Measurements from ENCODE around the gene LRRC4C. TPM values are rescaled to one million over a fixed set of nuclear protein-coding genes. Genes with fewer than 3 reads are reported as not detected.

The LRRC4C gene
- polyA plus RNA-seq, 1 experiment = 0.02 TPM

DNA sequence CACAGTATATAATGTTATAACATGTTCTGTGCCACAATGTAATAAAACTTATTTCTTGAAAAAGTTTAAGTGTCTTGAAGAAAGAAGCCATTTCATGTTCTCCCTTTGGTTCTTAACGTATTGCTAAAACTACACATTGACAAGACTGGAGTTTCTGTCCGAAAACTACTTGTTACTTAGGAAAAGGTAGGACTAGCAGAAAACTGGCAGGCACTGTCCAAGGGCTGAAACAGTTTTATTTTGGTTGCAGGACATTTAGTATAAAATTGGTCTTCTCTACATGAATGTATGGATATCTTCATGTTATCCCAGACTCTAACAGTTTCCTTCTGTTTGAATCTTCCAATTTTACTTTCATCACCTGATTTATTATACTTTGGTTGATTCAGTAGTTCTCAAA lies 1027.1 kb downstream of the LRRC4C start:
- CTCF ChIA-PET = no interaction called here
- POLR2A ChIA-PET = no interaction called here
- Histone ChIP-seq H3K9me3 (ENCODE audit: control insufficient read depth, insufficient read depth, low read length) (no peaks in the 10 kb centered on the region), H3K27ac (ENCODE audit: low read depth, low read length) (no peak overlapping the region), H3K4me3 (ENCODE audit: low read depth, low read length) (no peak overlapping the region), H3K27me3 (ENCODE audit: control insufficient read depth, insufficient read depth, low read length) (no peaks in the 10 kb centered on the region)
- TF ChIP-seq, protein P1, sequence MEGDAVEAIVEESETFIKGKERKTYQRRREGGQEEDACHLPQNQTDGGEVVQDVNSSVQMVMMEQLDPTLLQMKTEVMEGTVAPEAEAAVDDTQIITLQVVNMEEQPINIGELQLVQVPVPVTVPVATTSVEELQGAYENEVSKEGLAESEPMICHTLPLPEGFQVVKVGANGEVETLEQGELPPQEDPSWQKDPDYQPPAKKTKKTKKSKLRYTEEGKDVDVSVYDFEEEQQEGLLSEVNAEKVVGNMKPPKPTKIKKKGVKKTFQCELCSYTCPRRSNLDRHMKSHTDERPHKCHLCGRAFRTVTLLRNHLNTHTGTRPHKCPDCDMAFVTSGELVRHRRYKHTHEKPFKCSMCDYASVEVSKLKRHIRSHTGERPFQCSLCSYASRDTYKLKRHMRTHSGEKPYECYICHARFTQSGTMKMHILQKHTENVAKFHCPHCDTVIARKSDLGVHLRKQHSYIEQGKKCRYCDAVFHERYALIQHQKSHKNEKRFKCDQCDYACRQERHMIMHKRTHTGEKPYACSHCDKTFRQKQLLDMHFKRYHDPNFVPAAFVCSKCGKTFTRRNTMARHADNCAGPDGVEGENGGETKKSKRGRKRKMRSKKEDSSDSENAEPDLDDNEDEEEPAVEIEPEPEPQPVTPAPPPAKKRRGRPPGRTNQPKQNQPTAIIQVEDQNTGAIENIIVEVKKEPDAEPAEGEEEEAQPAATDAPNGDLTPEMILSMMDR (IDR thresholded peaks at IDR 0.05; ENCODE audit: low read depth, low read length) = no peak
- no peak for DNase-seq (ENCODE audit: low read depth, low spot score)

DNA sequence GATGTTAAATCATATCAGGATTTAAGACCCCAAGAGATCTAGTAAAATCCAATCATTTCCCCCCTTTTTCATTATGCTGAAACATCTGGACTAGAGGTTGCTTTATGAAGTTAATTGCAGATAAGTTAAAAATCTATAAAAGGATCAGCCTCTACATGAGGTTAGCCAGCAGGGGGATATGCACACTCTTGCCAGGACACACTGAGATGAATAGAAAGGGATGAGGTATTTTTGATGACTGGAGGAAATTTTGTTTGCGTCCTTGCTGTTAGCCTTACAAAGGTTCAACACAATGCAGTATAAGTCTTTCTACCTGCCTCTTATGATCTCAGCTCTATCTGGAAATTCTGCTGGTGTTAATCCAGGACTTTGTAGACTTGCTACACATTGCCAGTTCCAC lies 1034.3 kb downstream of the LRRC4C start:
- ChIA-PET CTCF (no interaction called here), POLR2A (no interaction called here)
- no peaks in the 10 kb centered on the region for H3K27me3 ChIP-seq (ENCODE audit: control insufficient read depth, insufficient read depth, low read length)
- TF ChIP-seq, protein P1 (IDR thresholded peaks at IDR 0.05; ENCODE audit: low read depth, low read length) = no peak
- no peaks in the 10 kb centered on the region for H3K9me3 ChIP-seq (ENCODE audit: control insufficient read depth, insufficient read depth, low read length)
- no peak overlapping the region for H3K27ac ChIP-seq (ENCODE audit: low read depth, low read length)
- no peak overlapping the region for H3K4me3 ChIP-seq (ENCODE audit: low read depth, low read length)
- no peak for DNase-seq (ENCODE audit: low read depth, low spot score)

DNA sequence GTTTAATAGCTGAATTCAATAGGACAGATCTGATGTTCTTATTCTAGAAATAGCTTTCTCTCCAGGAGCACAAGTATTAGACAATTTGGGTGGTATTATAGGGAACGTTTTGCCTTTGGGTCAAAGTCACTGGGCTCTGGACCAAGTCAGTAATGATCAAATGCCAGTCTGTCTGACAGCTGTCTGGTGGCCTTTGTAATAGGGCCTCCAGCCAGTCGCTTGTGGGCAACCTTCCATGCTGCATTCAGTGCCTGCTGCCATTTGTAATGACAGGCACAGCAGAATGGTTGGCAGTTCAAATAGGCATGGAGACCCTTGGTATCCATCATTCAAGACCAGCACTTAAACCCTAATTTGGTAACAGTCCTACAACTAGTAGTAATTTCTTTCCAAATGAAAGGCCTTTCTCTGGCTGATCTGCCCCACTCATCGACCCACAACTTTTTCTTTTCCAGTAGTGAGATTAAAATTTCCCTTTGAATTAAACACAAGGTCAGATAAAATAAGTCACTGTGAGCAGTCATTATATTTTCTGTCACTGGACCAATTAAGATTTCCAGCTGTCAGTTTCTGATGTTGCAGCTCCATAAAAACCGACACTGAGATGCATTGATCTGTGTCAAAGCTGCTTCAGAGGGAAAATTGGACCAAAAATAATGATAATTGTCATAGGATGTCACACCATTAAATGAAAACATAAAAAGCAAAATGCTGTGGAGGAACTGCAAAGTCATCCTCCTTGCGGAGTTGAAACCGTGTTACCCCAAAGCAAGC lies 1038.1 kb downstream of the LRRC4C start:
- ChIA-PET POLR2A (no interaction called here), CTCF (no interaction called here)

DNA sequence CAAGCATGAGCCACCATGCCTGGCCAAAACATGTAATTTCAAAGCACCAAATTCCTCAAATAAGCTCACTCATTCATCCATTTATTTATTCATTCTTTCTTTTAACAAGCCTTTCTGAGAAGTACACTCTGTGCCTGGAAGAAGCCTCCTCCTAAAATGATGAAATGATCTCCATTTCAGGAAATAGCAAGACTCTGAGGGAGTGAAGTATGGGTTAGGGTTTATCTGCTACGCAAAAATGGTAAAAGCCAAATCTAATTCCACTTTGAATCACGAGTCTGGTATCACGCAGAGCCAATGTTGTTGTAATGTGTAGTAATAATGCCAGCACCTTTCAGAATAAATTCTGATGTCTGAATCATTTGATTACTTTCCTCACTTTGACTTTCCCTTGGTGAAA lies 1041.8 kb downstream of the LRRC4C start:
- ChIA-PET POLR2A (no interaction called here), CTCF (no interaction called here)
- Histone ChIP-seq H3K4me3 (ENCODE audit: low read depth, low read length) (no peak overlapping the region), H3K9me3 (ENCODE audit: control insufficient read depth, insufficient read depth, low read length) (no peaks in the 10 kb centered on the region), H3K27me3 (ENCODE audit: control insufficient read depth, insufficient read depth, low read length) (no peaks in the 10 kb centered on the region), H3K27ac (ENCODE audit: low read depth, low read length) (no peak overlapping the region)
- TF ChIP-seq, protein P1 (IDR thresholded peaks at IDR 0.05; ENCODE audit: low read depth, low read length) = no peak
- DNase-seq (ENCODE audit: low read depth, low spot score) = no peak

More for the DNA sequence above, 1038.1 kb downstream of the LRRC4C start:
- TF ChIP-seq, protein P1 (IDR thresholded peaks at IDR 0.05; ENCODE audit: low read depth, low read length) = no peak
- Histone ChIP-seq H3K27ac (ENCODE audit: low read depth, low read length) (no peak overlapping the region), H3K9me3 (ENCODE audit: control insufficient read depth, insufficient read depth, low read length) (no peaks in the 10 kb centered on the region), H3K27me3 (ENCODE audit: control insufficient read depth, insufficient read depth, low read length) (no peaks in the 10 kb centered on the region), H3K4me3 (ENCODE audit: low read depth, low read length) (no peak overlapping the region)
- DNase-seq (ENCODE audit: low read depth, low spot score) = no peak

DNA sequence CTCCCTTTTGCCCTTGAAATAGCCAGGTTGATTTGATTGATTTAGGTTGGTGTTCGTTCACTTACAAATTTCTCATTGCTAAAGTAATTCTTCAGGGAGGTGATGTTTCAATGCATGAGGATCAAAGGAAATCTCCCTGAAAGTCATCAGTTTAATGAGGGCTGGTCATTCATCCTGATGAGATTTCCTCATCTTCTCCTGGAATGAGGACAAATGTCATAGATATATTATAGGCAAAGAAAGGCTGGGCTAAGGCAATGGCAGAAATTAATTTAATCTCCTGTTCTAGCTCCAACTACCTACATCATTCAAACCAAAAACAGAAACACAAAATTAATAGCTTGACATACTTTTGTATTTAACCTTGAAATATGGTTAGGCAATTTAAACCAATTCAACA lies 1052.1 kb downstream of the LRRC4C start:
- Histone ChIP-seq H3K4me3 (ENCODE audit: low read depth, low read length) (no peak overlapping the region), H3K9me3 (ENCODE audit: control insufficient read depth, insufficient read depth, low read length) (no peaks in the 10 kb centered on the region), H3K27ac (ENCODE audit: low read depth, low read length) (no peak overlapping the region), H3K27me3 (ENCODE audit: control insufficient read depth, insufficient read depth, low read length) (no peaks in the 10 kb centered on the region)
- TF ChIP-seq, protein P1 (IDR thresholded peaks at IDR 0.05; ENCODE audit: low read depth, low read length) = no peak
- POLR2A ChIA-PET = no interaction called here
- DNase-seq (ENCODE audit: low read depth, low spot score) = no peak
- CTCF ChIA-PET = no interaction called here

Data from AG04450 (cell line).